ENCODE results near the gene C1QTNF5.

DNA sequence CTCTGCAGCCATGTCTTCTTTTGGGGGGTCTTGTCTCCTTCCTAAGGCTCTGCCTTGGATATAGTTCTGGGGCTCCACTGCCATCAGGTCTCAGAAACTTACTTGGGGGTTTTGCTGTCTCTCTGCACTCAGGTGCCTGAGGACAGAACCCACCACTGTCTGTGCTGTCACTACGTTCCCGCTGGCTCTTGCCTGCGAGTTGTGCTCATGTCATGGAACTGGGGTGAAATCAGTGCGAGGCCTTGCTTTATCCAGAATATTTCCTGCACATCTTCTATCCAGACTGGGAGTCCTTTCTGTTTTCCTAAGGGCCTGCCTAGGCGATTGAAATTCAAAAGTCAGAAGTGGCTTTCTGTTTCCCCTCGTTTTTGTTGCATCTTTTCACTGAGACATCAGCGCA, 47.4 kb upstream of the C1QTNF5 start:
- TF ChIP-seq ELF4 (IDR thresholded peaks at IDR 0.05) (no peak), SP1 (IDR thresholded peaks at IDR 0.05) (no peak), LEF1 (IDR thresholded peaks at IDR 0.05; ENCODE audit: borderline replicate concordance) (no peak), TARDBP (IDR thresholded peaks at IDR 0.05) (no peak), L3MBTL2 (conservative IDR thresholded peaks at IDR 0.05) (no peak), SUZ12 (IDR thresholded peaks at IDR 0.05) (no peak)
- TF ChIP-seq, protein P1, sequence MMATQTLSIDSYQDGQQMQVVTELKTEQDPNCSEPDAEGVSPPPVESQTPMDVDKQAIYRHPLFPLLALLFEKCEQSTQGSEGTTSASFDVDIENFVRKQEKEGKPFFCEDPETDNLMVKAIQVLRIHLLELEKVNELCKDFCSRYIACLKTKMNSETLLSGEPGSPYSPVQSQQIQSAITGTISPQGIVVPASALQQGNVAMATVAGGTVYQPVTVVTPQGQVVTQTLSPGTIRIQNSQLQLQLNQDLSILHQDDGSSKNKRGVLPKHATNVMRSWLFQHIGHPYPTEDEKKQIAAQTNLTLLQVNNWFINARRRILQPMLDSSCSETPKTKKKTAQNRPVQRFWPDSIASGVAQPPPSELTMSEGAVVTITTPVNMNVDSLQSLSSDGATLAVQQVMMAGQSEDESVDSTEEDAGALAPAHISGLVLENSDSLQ (IDR thresholded peaks at IDR 0.05) = no peak

All from HEK293T (cell line).